OCI-LY1 (cell line): ENCODE data around the gene CDH3.

Experiments
- H2AFZ ChIP-seq: fragments of 200-600 bp; sonication (generic), shearing (Covaris generic); 2 replicates; pipeline ENCODE4 v1.6.0; 2014; ENCODE audit warnings: antibody characterized with exemption, mild to moderate bottlenecking, low read length
- H3F3A ChIP-seq: fragments of 200-600 bp; sonication (generic), shearing (Covaris generic); 2 replicates; pipeline ENCODE4 v1.6.0; 2014; ENCODE audit warnings: mild to moderate bottlenecking, antibody characterized with exemption, low read length, moderate library complexity; ENCODE audit not compliant: insufficient read depth
- H3K27ac ChIP-seq: fragments of 200-600 bp; sonication (generic); 2 replicates; pipeline ENCODE4 v1.5.1; 2014; ENCODE audit warnings: low read length, mixed run types, mild to moderate bottlenecking, low read depth; ENCODE audit not compliant: poor library complexity, severe bottlenecking
- H3K27me3 ChIP-seq: fragments of 200-600 bp; sonication (generic); 2 replicates; pipeline ENCODE4 v1.6.0; 2014; ENCODE audit warnings: antibody characterized with exemption, mild to moderate bottlenecking, low read length, moderate library complexity; ENCODE audit not compliant: insufficient read depth
- H3K36me3 ChIP-seq: fragments of 200-600 bp; sonication (generic); 2 replicates; pipeline ENCODE4 v1.6.1; 2014; ENCODE audit warnings: mild to moderate bottlenecking, antibody characterized with exemption, low read length, moderate library complexity, mixed read lengths; ENCODE audit not compliant: insufficient read depth
- H3K4me1 ChIP-seq: fragments of 200-600 bp; sonication (generic); 2 replicates; pipeline ENCODE4 v1.5.1; 2014; ENCODE audit warnings: mild to moderate bottlenecking, low read length, moderate library complexity; ENCODE audit not compliant: insufficient read depth, severe bottlenecking
- H3K4me2 ChIP-seq: fragments of 200-600 bp; sonication (generic), shearing (Covaris generic); 2 replicates; pipeline ENCODE4 v1.6.1; 2014; ENCODE audit warnings: low read length
- H3K4me3 ChIP-seq: fragments of 200-600 bp; sonication (generic); 2 replicates; pipeline ENCODE4 v1.5.1; 2014; ENCODE audit warnings: low read length, low read depth, mild to moderate bottlenecking, mixed read lengths; ENCODE audit not compliant: poor library complexity, severe bottlenecking
- H3K79me2 ChIP-seq: fragments of 200-600 bp; shearing (Covaris generic); 2 replicates; pipeline ENCODE4 v1.6.1; 2016; ENCODE audit warnings: mixed run types, low read length, mixed read lengths; ENCODE audit not compliant: insufficient read depth
- H3K9ac ChIP-seq: fragments of 200-600 bp; sonication (generic), shearing (Covaris generic); 2 replicates; pipeline ENCODE4 v1.6.1; 2014; ENCODE audit warnings: mild to moderate bottlenecking, low read length, mixed read lengths
- H3K9me2 ChIP-seq: fragments of 200-600 bp; sonication (generic), shearing (Covaris generic); 2 replicates; pipeline ENCODE4 v1.6.1; 2014; ENCODE audit warnings: low read depth, mild to moderate bottlenecking, low read length, mixed read lengths
- H3K9me3 ChIP-seq: fragments of 200-600 bp; shearing (Covaris generic); 2 replicates; pipeline ENCODE4 v1.6.1; 2014; ENCODE audit warnings: low read length, mixed read lengths
- H4K20me1 ChIP-seq: fragments of 200-600 bp; sonication (generic), shearing (Covaris generic); 2 replicates; pipeline ENCODE4 v1.6.0; 2016; ENCODE audit warnings: mild to moderate bottlenecking, low read length; ENCODE audit not compliant: insufficient read depth
- EZH2 ChIP-seq: fragments of 200-600 bp; sonication (generic), shearing (Covaris generic); IDR thresholded peaks from 2 replicates; pipeline ENCODE4 v1.8.0; 2017; ENCODE audit warnings: borderline replicate concordance, mixed run types, mild to moderate bottlenecking, antibody characterized with exemption, low read length, moderate library complexity, mixed read lengths
- TF ChIP-seq, protein P1 (sequence below): fragments of 200-600 bp; sonication (generic), shearing (Covaris generic); IDR thresholded peaks from 2 replicates; pipeline ENCODE4 v1.5.1; 2017; ENCODE audit warnings: mild to moderate bottlenecking, antibody characterized with exemption, low read length, moderate library complexity, mixed read lengths

The CDH3 gene

DNA sequence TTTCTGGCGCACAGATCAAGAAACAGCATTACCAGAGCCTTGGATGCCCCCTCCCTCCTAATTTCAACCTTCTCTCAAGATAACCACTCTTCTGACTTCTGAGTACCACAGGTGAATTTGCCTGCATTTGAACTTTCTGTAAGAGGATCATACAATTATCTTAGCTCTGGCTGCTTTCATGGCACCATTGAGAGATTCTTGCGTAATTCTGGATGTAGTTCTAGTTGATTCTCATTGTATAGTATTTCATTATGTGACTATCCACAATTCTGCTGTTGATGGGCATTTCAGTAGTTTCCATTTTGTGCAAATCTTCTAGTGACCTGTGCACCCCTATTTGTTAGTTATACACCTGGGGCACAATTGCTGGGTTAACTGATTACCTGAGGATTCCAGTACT lies 7.5 kb downstream of the CDH3 start:
- no peaks in the 10 kb centered on the region for H3K4me1 ChIP-seq
- no peak overlapping the region for H3K4me2 ChIP-seq
- no peaks in the 10 kb centered on the region for H3K9me3 ChIP-seq
- no peak overlapping the region for H3K4me3 ChIP-seq
- H3F3A ChIP-seq = no peaks in the 10 kb centered on the region
- H3K9me2 ChIP-seq = no peaks in the 10 kb centered on the region
- no peaks in the 10 kb centered on the region for H3K36me3 ChIP-seq
- H3K79me2 ChIP-seq = no peaks in the 10 kb centered on the region
- H4K20me1 ChIP-seq = no peaks in the 10 kb centered on the region
- H2AFZ ChIP-seq = no peak overlapping the region
- TF ChIP-seq, protein P1, sequence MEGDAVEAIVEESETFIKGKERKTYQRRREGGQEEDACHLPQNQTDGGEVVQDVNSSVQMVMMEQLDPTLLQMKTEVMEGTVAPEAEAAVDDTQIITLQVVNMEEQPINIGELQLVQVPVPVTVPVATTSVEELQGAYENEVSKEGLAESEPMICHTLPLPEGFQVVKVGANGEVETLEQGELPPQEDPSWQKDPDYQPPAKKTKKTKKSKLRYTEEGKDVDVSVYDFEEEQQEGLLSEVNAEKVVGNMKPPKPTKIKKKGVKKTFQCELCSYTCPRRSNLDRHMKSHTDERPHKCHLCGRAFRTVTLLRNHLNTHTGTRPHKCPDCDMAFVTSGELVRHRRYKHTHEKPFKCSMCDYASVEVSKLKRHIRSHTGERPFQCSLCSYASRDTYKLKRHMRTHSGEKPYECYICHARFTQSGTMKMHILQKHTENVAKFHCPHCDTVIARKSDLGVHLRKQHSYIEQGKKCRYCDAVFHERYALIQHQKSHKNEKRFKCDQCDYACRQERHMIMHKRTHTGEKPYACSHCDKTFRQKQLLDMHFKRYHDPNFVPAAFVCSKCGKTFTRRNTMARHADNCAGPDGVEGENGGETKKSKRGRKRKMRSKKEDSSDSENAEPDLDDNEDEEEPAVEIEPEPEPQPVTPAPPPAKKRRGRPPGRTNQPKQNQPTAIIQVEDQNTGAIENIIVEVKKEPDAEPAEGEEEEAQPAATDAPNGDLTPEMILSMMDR = no peak
- TF ChIP-seq EZH2 = no peak
- H3K9ac ChIP-seq = no peak overlapping the region
- no peak overlapping the region for H3K27ac ChIP-seq
- H3K27me3 ChIP-seq = no peaks in the 10 kb centered on the region

DNA sequence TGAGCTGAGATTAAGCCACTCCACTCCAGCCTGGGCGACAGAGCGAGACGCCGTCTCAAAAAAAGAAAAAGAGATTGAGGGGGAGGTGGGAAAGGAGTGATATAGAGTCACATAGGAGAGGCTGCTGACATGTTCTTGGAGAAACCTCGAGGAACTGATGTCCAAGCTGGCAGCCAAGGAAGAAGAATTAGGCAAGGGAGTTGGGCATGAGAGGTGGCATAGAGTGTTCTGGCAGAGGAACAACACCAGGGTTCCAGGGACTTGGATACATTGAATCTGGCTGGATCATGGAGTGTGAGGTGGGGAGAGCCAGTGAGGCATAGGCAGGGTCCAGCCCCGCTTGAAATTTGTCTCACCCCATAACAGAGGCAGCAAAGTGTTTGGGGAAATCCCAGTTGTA lies 10.7 kb downstream of the CDH3 start:
- H4K20me1 ChIP-seq = no peaks in the 10 kb centered on the region
- no peaks in the 10 kb centered on the region for H3K79me2 ChIP-seq
- H3F3A ChIP-seq = no peaks in the 10 kb centered on the region
- no peaks in the 10 kb centered on the region for H3K4me1 ChIP-seq
- no peaks in the 10 kb centered on the region for H3K36me3 ChIP-seq
- H3K9me2 ChIP-seq = no peaks in the 10 kb centered on the region
- no peaks in the 10 kb centered on the region for H3K27me3 ChIP-seq
- H3K9me3 ChIP-seq = no peaks in the 10 kb centered on the region
- TF ChIP-seq EZH2 = no peak
- TF ChIP-seq, protein P1 = no peak
- H3K4me2 ChIP-seq = no peak overlapping the region
- no peak overlapping the region for H2AFZ ChIP-seq
- no peak overlapping the region for H3K27ac ChIP-seq
- no peak overlapping the region for H3K9ac ChIP-seq
- H3K4me3 ChIP-seq = no peak overlapping the region

DNA sequence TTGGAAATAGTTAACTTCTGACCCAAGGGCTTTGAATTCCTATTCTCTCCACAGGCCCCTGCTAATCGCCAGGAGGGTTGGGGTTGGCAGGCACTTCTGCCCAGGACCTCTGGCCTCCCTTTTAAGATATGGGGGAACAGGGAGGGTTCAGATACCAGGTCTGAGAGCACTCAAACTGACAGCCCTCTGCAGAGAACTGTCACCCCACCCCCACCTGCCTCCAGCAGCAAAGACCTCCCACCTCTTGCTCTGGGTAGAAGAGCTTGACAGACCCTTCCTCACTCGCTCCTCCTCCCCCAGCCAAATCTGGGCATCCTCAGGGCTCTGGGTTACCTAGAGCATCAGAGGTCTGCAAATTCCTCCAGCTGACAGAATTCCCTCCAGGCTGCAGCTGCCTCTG lies 11.6 kb downstream of the CDH3 start:
- Histone ChIP-seq H3K4me2 (no peak overlapping the region), H3F3A (no peaks in the 10 kb centered on the region), H3K4me1 (no peaks in the 10 kb centered on the region), H3K27me3 (no peaks in the 10 kb centered on the region), H3K9me2 (no peaks in the 10 kb centered on the region), H3K79me2 (no peaks in the 10 kb centered on the region), H4K20me1 (no peaks in the 10 kb centered on the region), H3K9me3 (no peaks in the 10 kb centered on the region), H3K9ac (no peak overlapping the region), H3K36me3 (no peaks in the 10 kb centered on the region), H3K27ac (no peak overlapping the region), H2AFZ (no peak overlapping the region), H3K4me3 (no peak overlapping the region)
- TF ChIP-seq, protein P1 = no peak
- no peak for TF ChIP-seq EZH2
